Measurements from ENCODE around the gene PTGER4.
"Not testable (repeated sequence)": the region's sequence is repeated elsewhere in the genome, so short reads cannot be mapped to it uniquely, and the experiment has no call there.

PTGER4 gene

GRCh38 chr5:40679913-40680681, at the start of gene PTGER4:
TSS of gene PTGER4 (plus strand) at chr5:40679915. CDS start at chr5:40680994, 1,079 bp downstream.
- peak; percentile 49 for DNase-seq

GRCh38 chr5:40630126-40630525, 49.6 kb upstream of the PTGER4 start:
- no peak for DNase-seq

GRCh38 chr5:40631236-40631635, 48.5 kb upstream of the PTGER4 start:
- DNase-seq = no peak

- no peak for DNase-seq
Observed at GRCh38 chr5:40634154-40634553, 45.6 kb upstream of the PTGER4 start.

GRCh38 chr5:40634593-40634992, 45.1 kb upstream of the PTGER4 start:
- no peak for DNase-seq

- DNase-seq = not testable (repeated sequence)
Observed at GRCh38 chr5:40639531-40639930, 40.2 kb upstream of the PTGER4 start.

- no peak for DNase-seq
Observed at GRCh38 chr5:40646266-40646665, 33.4 kb upstream of the PTGER4 start.

GRCh38 chr5:40648150-40648549, 31.6 kb upstream of the PTGER4 start:
- no peak for DNase-seq

- no peak for DNase-seq
Observed at GRCh38 chr5:40649463-40650030, 30.2 kb upstream of the PTGER4 start.

- no peak for DNase-seq
Observed at GRCh38 chr5:40651201-40651600, 28.5 kb upstream of the PTGER4 start.

- DNase-seq = peak; percentile 28
Observed at GRCh38 chr5:40652441-40653220, 27.1 kb upstream of the PTGER4 start.

GRCh38 chr5:40653221-40654022, 26.3 kb upstream of the PTGER4 start:
- no peak for DNase-seq

- DNase-seq = no peak
Observed at GRCh38 chr5:40654377-40654991, 25.2 kb upstream of the PTGER4 start.

- no peak for DNase-seq
Observed at GRCh38 chr5:40655138-40655537, 24.6 kb upstream of the PTGER4 start.

GRCh38 chr5:40656091-40656490, 23.6 kb upstream of the PTGER4 start:
- DNase-seq = not testable (repeated sequence)

GRCh38 chr5:40656766-40657165, 22.9 kb upstream of the PTGER4 start:
- no peak for DNase-seq

- no peak for DNase-seq
Observed at GRCh38 chr5:40660751-40661150, 19.0 kb upstream of the PTGER4 start.

- DNase-seq = no peak
Observed at GRCh38 chr5:40665635-40666298, 13.9 kb upstream of the PTGER4 start.

GRCh38 chr5:40666657-40667056, 13.1 kb upstream of the PTGER4 start:
- no peak for DNase-seq

- no peak for DNase-seq
Observed at GRCh38 chr5:40667161-40667663, 12.5 kb upstream of the PTGER4 start.

- no peak for DNase-seq
Observed at GRCh38 chr5:40669606-40670390, 9.9 kb upstream of the PTGER4 start.
